RWPE2 (cell line): ENCODE measurements around the gene PTPRN2.

Source experiments
- ATAC-seq: fragments of 200-7000 bp; cut with Tn5 transposase; 3 replicates; pipeline ENCODE4 v1.9.1; 2021; ENCODE audit warnings: low read depth
- DNase-seq: peaks from one replicate; pipeline ENCODE4 v3.0.0-alpha.2; 2020; ENCODE audit warnings: low spot score
- H3K27ac ChIP-seq: fragments of 450-650 bp; 2 replicates; pipeline ENCODE4 v1.5.1; 2017; ENCODE audit warnings: mild to moderate bottlenecking; ENCODE audit not compliant: poor library complexity, severe bottlenecking
- H3K27me3 ChIP-seq: fragments of 250-450 bp; sonication (Bioruptor Pico); 2 replicates; pipeline ENCODE4 v1.5.1; 2021; ENCODE audit warnings: mild to moderate bottlenecking, moderate library complexity; ENCODE audit not compliant: insufficient read depth, poor library complexity, severe bottlenecking
- H3K36me3 ChIP-seq: fragments of 250-450 bp; sonication (Bioruptor Pico); 2 replicates; pipeline ENCODE4 v1.5.1; 2020; ENCODE audit warnings: low read depth, mild to moderate bottlenecking, moderate library complexity
- H3K4me1 ChIP-seq: fragments of 250-450 bp; sonication (Bioruptor Pico); 2 replicates; pipeline ENCODE4 v1.5.1; 2021; ENCODE audit warnings: mild to moderate bottlenecking, moderate library complexity; ENCODE audit not compliant: insufficient read depth, poor library complexity, severe bottlenecking
- H3K4me3 ChIP-seq: fragments of 250-450 bp; sonication (Bioruptor Pico); 2 replicates; pipeline ENCODE4 v1.5.1; 2021; ENCODE audit warnings: mild to moderate bottlenecking, moderate library complexity; ENCODE audit not compliant: severe bottlenecking
- H3K9me3 ChIP-seq: fragments of 250-450 bp; sonication (Bioruptor Pico); 2 replicates; pipeline ENCODE4 v1.5.1; 2021; ENCODE audit warnings: mild to moderate bottlenecking, moderate library complexity; ENCODE audit not compliant: severe bottlenecking
- CTCF ChIP-seq: fragments of 450-650 bp; IDR thresholded peaks from one replicate; pipeline ENCODE4 v1.5.1; 2017; ENCODE audit warnings: mild to moderate bottlenecking, moderate library complexity; ENCODE audit not compliant: poor library complexity, severe bottlenecking

The PTPRN2 gene

GRCh38 chr7:158361326-158361946, 226.2 kb downstream of the PTPRN2 start:
- no peak overlapping the region for H3K27ac ChIP-seq
- no peak for TF ChIP-seq CTCF
- H3K4me3 ChIP-seq, result no peak overlapping the region
- H3K4me1 ChIP-seq, result no peaks in the 10 kb centered on the region
- no peaks in the 10 kb centered on the region for H3K27me3 ChIP-seq
- H3K36me3 ChIP-seq, result no peaks in the 10 kb centered on the region
- H3K9me3 ChIP-seq, result no peaks in the 10 kb centered on the region
- no peak for DNase-seq
- peak; percentile 17; the same call in 1 of the 3 replicates for ATAC-seq

GRCh38 chr7:158358926-158359645, 228.5 kb downstream of the PTPRN2 start:
- Histone ChIP-seq H3K9me3 (no peaks in the 10 kb centered on the region), H3K27me3 (no peaks in the 10 kb centered on the region), H3K4me1 (no peaks in the 10 kb centered on the region), H3K36me3 (no peaks in the 10 kb centered on the region), H3K4me3 (no peak overlapping the region), H3K27ac (no peak overlapping the region)
- ATAC-seq (no peak), DNase-seq (no peak)
- no peak for TF ChIP-seq CTCF

GRCh38 chr7:158357898-158358821, 229.5 kb downstream of the PTPRN2 start:
- no peak overlapping the region for H3K4me3 ChIP-seq
- H3K27me3 ChIP-seq, result no peaks in the 10 kb centered on the region
- no peaks in the 10 kb centered on the region for H3K4me1 ChIP-seq
- no peak for TF ChIP-seq CTCF
- no peak for ATAC-seq
- H3K36me3 ChIP-seq, result no peaks in the 10 kb centered on the region
- no peak overlapping the region for H3K27ac ChIP-seq
- no peaks in the 10 kb centered on the region for H3K9me3 ChIP-seq
- DNase-seq, result no peak

GRCh38 chr7:158357106-158357897, 230.3 kb downstream of the PTPRN2 start:
- no peak for TF ChIP-seq CTCF
- DNase-seq, result no peak
- Histone ChIP-seq H3K9me3 (no peaks in the 10 kb centered on the region), H3K27ac (no peak overlapping the region), H3K4me3 (no peak overlapping the region), H3K27me3 (no peaks in the 10 kb centered on the region), H3K36me3 (no peaks in the 10 kb centered on the region), H3K4me1 (no peaks in the 10 kb centered on the region)
- no peak for ATAC-seq
